ENCODE results near the gene HIBCH.
"Not testable (repeated sequence)": the region's sequence is repeated elsewhere in the genome, so short reads cannot be mapped to it uniquely, and the experiment has no call there.

HIBCH gene

GRCh38 chr2:190319555-190320498 lies at the start of gene HIBCH:
Gene HIBCH, minus strand, starts transcription at chr2:190319826. Its CDS starts 76 bp downstream, at chr2:190319750.
- peak; percentile 84 for DNase-seq

DNA sequence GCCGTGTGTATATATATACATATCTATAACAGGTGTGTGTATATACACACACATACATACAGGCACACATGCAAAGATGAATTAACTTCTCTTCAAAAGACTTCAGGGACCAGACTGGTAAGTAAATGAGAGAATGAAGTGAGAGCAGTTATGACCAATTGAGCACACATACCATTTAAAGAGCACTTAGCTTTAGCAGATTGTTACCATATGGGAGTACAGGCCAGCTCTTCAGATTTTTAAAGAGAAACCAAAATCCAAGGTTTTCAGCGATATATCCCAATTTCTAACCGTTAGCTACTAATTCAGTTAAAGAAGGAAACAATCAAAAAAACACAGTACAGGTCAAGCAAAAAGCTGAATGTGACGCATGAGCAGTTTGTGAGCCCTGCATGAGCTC lies 47.5 kb upstream of the HIBCH start:
- no peak for DNase-seq

GRCh38 chr2:190366248-190366753 lies 46.7 kb upstream of the HIBCH start:
- DNase-seq = no peak

DNA sequence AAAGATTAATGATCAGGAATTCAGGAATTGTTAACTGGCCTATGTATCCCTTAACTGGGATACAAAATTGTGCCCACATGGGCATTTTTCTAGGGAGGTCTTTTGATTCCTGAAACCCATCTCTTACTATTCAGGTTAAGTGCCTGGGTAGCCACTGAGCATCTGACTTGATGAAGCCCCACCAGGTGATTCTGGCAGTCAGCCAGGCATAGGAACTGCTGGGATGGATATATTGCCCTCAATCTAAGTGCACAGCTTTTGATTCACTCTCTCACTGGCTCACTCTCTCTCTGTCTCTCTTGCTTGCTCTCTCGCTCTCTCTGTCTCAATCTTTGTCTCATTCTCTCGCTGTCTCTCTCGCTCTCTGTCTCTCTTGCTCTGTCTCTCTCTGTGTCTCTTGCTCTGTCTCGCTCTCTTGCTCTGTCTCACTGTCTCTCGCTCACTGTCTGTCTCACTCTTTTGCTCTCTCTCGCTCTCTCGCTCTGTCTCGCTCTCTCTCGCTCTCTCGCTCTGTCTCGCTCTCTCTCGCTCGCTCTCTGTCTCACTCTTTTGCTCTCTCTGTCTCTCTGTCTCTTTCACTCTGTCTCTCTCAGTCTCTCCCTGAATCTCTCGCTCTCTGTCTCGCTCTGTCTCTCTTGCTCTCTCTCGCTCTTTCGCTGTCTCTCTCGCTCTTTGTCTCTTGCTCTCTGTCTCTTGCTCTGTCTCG lies 46.0 kb upstream of the HIBCH start:
- DNase-seq = no peak

GRCh38 chr2:190362894-190363293 lies 43.3 kb upstream of the HIBCH start:
- DNase-seq = no peak

- DNase-seq = no peak
These were observed 41.9 kb upstream of the HIBCH start for GRCh38 chr2:190361572-190361971.

- DNase-seq = no peak
These were observed 41.3 kb upstream of the HIBCH start for GRCh38 chr2:190360965-190361364.

- DNase-seq = no peak
These were observed 40.9 kb upstream of the HIBCH start for GRCh38 chr2:190360561-190360960.

GRCh38 chr2:190358655-190359448 lies 39.2 kb upstream of the HIBCH start:
- DNase-seq = not testable (repeated sequence)

- DNase-seq = no peak
These were observed 38.0 kb upstream of the HIBCH start for GRCh38 chr2:190357600-190357999.

- no peak for DNase-seq
These were observed 36.5 kb upstream of the HIBCH start for GRCh38 chr2:190355968-190356644.

GRCh38 chr2:190354003-190354690 lies 34.5 kb upstream of the HIBCH start:
- DNase-seq = no peak

- DNase-seq = no peak
These were observed 33.9 kb upstream of the HIBCH start for GRCh38 chr2:190353537-190353899.

GRCh38 chr2:190352668-190353536 lies 33.3 kb upstream of the HIBCH start:
- DNase-seq = no peak

- no peak for DNase-seq
These were observed 32.3 kb upstream of the HIBCH start for GRCh38 chr2:190351955-190352354.

- DNase-seq = no peak
These were observed 30.7 kb upstream of the HIBCH start for GRCh38 chr2:190350371-190350770.

DNA sequence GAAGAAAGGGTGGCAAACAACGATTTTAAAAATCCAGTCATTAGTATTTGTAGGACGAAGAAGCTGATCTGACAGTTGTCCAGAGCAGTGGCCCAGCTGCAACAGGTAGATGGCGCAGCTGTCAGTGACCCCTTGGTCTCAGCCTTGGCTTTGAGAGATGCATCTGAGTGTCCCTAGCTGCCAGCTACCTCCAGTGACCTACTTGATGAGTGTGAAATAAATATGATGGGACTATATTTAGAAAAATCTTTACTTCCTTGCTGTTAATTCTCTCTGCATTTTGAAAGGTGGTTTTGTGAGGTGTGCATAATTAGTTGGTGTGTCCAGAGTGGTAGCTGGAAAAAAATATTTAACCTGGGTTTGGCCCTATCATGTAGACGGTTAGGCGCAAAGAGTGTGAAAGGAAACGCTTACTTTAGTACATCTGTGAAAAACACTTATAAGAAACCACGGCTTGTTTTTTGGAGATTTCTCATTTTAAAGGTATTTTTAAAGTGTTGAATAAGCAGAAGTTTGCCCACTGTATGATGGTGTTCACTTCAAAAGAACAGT lies 24.7 kb upstream of the HIBCH start:
- peak; percentile 33 for DNase-seq

DNA sequence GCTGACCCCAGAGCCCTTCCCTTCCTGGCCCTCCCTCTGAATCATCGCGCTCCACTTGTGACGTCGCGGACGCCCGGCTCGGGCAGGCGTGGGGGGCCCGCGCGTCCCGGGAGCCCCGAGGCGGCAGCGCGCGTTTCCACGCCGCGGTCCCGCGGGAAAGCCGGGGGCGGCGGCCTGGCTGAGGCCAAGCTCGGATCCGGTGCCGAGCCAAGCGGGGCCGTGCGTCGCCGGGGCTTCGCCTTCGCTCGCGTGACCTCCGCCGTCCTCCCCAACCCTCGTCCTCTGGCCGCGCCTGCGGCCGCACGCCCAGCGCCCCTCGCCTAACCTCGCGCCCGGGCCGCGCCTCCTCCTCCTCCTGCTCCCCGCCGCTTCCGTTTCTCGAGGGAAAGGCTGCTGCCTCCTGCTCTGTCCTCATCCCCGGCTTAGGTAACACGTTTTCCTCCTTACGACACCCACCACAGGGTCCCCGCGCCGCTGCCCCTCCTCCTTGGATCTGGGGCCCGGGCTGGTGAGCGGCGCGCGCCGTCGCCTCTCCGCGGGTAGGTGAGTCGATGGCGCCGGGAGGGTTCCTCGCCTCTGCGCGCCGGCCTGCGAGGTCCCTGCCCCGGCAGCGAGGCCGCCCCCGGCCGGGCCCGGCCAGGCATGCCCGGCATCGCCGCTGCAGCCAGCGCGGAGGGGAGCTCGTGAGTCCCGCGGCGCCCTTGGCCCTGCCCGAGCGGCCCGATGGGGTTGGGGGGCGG lies 24.1 kb upstream of the HIBCH start, which contains the start of gene INPP1:
Gene INPP1 (plus strand): TSS at position 54 of the 740 bp plus-strand sequence. CDS start 16,514 bp downstream, outside the sequence.
- DNase-seq = peak; percentile 46

DNA sequence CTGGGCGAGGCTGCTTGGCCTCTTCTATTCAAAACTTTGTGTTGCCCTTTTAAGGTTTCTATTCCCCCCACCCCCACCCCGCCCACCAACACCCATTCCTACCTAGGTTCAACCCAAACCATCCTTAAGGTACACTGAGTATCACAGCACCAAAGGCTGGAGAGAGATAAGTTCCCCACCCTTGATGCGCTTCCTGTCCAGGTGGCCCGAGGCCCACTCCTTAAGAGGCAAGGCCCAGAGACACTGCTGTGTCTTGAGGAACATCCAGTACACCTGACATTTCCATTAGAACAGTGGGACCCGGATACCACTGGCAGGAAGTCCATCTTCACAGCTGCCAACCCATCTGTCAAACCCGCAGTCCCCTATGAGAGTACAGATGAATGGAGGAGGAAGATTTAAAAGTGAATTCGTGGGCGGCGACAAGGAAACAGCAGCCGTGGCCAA lies 23.5 kb upstream of the HIBCH start:
- DNase-seq = peak; percentile 37
